LNCAP (cell line): ENCODE results near the gene PROK1.

ENCODE experiments used
- TF ChIP-seq, protein P1 (sequence below): fragments of 450-650 bp; IDR thresholded peaks from 2 replicates; pipeline ENCODE4 v1.5.1; 2017; ENCODE audit warnings: mild to moderate bottlenecking

PROK1 gene

GRCh38 chr1:110481968-110482623 lies 31.1 kb downstream of the PROK1 start:
- TF ChIP-seq, protein P1, sequence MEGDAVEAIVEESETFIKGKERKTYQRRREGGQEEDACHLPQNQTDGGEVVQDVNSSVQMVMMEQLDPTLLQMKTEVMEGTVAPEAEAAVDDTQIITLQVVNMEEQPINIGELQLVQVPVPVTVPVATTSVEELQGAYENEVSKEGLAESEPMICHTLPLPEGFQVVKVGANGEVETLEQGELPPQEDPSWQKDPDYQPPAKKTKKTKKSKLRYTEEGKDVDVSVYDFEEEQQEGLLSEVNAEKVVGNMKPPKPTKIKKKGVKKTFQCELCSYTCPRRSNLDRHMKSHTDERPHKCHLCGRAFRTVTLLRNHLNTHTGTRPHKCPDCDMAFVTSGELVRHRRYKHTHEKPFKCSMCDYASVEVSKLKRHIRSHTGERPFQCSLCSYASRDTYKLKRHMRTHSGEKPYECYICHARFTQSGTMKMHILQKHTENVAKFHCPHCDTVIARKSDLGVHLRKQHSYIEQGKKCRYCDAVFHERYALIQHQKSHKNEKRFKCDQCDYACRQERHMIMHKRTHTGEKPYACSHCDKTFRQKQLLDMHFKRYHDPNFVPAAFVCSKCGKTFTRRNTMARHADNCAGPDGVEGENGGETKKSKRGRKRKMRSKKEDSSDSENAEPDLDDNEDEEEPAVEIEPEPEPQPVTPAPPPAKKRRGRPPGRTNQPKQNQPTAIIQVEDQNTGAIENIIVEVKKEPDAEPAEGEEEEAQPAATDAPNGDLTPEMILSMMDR: no peak

DNA sequence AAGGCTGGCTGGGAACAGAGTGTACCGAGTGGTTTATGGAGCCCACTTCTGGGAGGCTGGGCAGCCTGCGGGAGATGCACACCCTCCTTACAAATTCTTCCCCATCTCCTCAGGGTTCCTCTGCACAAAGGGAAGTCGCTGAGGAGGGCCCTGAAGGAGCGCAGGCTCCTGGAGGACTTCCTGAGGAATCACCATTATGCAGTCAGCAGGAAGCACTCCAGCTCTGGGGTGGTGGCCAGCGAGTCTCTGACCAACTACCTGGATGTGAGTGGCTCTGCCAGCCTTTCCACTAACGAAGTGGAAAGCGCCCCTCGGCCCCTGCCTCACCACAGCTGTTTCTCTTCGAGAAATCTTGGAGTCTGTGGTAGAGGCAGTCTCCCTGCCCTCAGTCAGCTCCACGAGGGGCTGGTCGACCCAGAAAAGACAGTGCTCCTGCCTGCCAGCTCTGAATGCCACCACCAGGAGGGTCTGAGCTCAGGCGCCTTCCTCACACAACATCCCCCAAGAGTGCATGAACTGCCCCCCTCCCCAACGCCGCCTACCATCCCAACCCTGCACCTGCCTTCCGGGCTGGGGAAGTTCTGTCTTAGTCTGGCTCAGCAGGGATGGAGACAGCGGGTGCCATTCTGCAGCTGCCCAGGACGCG lies 31.8 kb downstream of the PROK1 start:
- TF ChIP-seq, protein P1: no peak

GRCh38 chr1:110483308-110483685 lies 32.3 kb downstream of the PROK1 start:
- TF ChIP-seq, protein P1: no peak

DNA sequence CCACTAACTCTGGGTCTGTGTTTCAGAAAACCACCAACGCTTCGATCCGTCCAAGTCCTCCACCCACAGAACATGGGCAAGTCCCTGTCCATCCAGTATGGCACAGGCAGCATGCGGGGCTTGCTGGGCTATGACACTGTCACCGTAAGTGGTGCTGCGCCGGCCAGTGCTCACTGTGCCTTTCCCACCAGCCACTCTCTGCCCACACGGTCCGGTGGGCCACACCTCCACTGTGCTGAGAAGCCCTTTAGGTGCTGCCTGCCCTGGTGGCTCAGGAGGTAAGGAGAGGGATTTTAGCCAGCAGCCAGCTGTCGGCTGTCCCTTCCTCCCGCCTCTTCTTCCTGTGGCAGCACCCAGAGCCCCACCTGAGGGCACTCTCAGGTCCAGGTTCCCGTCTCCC lies 33.9 kb downstream of the PROK1 start:
- TF ChIP-seq, protein P1: no peak

GRCh38 chr1:110485725-110486124 lies 34.8 kb downstream of the PROK1 start:
- TF ChIP-seq, protein P1: no peak

- TF ChIP-seq, protein P1: no peak
Observed at GRCh38 chr1:110487726-110488125, 36.8 kb downstream of the PROK1 start.

DNA sequence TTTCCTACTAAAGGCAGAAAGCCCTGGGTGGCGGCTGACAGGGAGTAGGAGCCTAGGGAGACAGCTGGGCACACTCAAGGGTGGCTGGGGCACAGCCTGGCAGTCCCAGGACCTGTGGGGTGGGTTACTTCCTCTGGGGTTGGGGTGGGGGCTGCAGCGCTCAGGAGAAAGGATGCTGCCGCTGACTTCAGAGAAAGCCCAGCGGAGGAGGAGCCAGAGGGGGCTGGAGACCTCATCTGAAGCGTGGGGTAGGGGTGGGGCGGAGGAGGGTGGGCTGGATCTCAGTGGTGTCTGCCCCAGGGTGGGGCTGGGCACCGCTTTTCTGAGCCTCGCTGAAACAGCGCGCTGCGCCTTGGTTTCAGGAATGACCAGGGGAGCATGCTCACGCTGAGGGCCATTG lies 37.2 kb downstream of the PROK1 start:
- TF ChIP-seq, protein P1: no peak
